ENCODE data around the gene TMEM250.

DNA sequence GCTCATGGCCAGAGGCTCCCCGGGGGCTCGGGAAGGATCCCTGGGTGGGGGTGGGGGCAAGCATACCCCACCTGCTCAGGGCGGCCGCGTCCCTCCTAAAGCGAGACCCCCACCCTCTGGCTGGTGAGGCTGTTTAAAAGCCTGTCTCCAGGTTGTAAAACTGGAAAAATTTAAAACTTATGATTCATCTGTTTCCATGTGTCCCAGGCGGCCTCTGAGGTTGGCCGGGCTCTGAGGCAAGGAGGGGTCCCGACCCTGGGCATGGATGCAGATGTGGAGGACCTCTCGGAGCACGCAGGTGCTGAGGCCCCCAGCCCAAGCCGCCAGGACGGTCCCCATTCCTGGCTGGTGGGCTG is 24.2 kb upstream of the TMEM250 start:
- no peak for TF ChIP-seq YY1 (IDR thresholded peaks at IDR 0.05; ENCODE audit: insufficient read depth, insufficient read length)
- no peak for TF ChIP-seq ZNF274 (IDR thresholded peaks at IDR 0.05; ENCODE audit: low read depth, low read length)

Data from NT2/D1 (cell line).